GM21526 (cell line): ENCODE data around the gene JAZF1.

ENCODE experiments used
- ATAC-seq: cut with Tn5 transposase; IDR thresholded peaks from one replicate; pipeline ENCODE4 v1.9.1; 2021; ENCODE audit warnings: moderate library complexity; ENCODE audit not compliant: unreplicated experiment, low FRiP score

Gene JAZF1

GRCh38 chr7:27953777-27954176 lies 226.8 kb downstream of the JAZF1 start:
- no peak for ATAC-seq

GRCh38 chr7:27953361-27953760 lies 227.2 kb downstream of the JAZF1 start:
- ATAC-seq = no peak

DNA sequence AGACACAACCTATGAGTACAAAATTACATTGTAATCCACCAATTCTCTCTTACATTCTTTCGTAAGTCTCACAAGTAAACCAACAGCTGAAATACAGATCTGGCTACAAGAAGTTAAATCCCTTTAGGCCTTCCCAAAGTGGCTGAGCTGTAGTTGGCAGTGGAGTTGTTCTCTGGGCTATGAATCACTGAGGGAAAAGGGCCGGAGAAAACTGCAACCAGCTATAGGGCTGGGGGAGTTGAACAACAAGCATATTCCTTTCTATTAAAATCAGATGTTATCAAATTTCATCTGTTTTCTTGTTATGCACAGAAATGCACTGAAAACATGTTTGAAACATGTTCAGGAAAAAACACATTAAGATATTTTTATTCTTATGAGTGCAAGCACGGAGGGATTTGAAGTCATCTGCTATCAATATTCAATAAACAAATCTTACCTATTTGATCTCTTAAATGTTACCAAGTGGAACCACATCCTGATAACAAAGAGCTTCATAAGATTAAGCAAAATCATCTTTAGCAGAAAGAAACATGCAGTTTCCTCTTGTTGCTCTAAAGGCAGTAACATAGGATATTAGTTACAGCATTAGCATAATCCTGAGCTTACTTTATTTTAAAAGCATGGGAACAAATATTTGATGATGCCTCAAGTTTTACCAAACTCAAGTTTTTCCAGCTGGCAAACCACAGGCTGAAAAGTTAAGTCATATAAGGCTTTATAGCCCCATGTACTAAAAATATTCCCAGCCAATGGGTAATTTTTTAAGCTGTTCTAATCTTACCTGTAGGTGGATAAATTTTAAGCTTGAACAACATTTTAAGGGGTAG lies 227.9 kb downstream of the JAZF1 start:
- no peak for ATAC-seq

DNA sequence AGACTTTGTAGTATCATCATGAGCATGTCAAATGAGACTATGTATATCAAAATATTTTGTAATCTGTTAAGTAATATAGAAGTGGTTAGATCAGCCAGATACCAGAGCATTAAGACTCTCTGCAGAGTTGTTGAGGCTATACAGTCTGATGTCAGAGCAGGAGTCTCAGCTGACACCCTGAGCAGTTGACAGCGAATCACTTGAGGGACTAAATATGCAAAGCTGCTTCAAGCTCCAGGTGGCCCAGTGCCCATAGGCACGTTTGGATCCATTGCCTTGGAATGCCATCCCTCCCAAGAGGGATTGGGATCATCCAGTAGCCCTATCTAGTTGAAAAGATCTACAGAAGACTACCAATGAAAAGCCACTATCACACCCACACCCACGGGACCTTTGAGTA lies 230.5 kb downstream of the JAZF1 start:
- no peak for ATAC-seq

- no peak for ATAC-seq
Observed at GRCh38 chr7:27948861-27949260, 231.7 kb downstream of the JAZF1 start.

- no peak for ATAC-seq
Observed at GRCh38 chr7:27947586-27948278, 232.9 kb downstream of the JAZF1 start.

- no peak for ATAC-seq
Observed at GRCh38 chr7:27946351-27946750, 234.2 kb downstream of the JAZF1 start.

DNA sequence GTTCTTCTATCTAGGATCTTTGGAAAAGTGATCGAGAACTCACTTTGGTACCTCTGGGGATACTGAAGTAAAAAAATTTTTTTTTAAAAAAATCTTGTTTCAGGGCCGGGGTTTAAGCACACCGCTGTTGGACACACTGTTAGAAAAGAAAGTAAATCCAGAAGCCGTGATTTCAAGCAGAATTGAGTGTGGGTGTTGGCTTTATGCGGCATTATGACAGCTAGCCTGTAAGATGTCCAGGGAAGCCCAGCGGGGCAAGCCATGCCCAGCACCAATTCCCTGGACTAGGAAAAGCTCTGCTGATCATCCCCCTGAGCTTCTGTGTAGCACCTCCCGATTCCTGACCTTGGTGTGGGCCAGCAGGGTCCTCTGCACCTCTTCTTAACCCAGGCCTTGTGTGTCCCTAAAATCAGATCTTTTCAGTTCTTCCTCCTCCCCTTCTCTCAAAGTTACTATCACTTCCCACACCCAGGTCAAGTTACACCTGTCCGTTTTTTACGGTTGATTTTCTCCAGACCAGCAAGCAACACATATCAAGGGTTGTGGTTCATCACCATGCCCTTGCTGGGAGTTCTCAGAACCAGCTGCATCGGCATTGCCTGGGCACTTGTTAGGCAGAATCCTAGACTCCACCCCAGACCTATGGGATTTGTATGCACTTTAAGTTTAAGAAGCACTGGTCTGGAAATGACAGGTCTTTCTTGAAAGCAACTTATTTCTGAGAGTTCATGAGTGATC lies 235.4 kb downstream of the JAZF1 start:
- no peak for ATAC-seq

DNA sequence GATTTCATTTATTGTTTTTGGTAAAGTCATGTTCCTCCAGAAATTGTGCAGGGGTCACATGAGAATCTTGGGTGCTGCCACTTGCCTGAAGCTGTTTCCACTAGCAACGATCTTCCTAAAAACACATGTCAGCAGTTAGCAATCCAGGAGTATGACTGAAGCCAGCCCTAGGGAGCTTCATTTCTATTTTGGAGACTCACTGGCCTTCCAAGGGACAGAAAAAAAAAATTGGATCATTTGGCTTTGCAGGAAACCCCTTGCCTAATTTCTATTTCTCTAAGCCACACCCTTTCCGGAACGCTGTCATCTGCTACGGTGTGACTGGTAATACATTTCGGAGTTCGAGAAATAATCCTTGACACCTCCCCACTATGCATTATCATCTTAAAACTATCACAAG lies 236.0 kb downstream of the JAZF1 start:
- no peak for ATAC-seq

DNA sequence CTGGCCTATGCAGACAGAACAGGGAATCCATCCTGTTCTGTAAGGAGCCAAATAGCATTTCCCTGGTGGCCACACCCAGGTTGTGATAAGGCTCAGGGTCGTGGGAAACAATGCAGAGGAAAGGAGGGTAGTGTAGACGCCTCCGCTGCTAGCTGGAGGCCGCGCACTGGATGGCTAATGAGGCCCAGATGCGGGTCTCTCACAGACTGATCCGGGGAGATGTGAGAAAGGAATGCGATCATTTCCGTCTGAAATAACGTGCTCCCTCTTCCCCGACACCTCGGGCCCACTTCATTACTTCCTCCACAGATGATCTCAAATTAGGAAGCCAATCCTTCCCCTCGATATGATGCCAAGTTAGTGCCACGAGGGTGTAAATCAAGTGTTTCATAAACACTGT lies 237.4 kb downstream of the JAZF1 start:
- no peak for ATAC-seq

- no peak for ATAC-seq
Observed at GRCh38 chr7:27942711-27943110, 237.9 kb downstream of the JAZF1 start.

GRCh38 chr7:27941522-27941921 lies 239.1 kb downstream of the JAZF1 start:
- no peak for ATAC-seq

DNA sequence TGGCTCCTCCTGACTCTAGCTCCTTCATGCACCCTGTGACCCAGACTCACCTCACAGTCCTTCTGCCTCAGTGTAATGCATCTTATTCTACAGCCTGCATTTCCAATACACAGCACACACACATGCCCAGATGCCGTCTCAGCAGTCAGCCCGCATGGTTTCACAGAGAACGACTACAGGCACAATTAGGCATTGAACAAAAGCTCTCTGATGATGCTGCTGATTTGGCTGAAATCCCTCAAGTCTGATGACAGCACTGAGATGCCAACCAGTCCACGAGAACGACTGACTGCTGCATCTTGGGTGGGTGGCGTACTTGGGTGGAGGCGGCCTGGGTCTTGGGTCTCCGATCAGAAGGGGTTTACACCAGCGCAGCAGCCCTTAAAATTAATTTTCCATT lies 240.3 kb downstream of the JAZF1 start:
- no peak for ATAC-seq

DNA sequence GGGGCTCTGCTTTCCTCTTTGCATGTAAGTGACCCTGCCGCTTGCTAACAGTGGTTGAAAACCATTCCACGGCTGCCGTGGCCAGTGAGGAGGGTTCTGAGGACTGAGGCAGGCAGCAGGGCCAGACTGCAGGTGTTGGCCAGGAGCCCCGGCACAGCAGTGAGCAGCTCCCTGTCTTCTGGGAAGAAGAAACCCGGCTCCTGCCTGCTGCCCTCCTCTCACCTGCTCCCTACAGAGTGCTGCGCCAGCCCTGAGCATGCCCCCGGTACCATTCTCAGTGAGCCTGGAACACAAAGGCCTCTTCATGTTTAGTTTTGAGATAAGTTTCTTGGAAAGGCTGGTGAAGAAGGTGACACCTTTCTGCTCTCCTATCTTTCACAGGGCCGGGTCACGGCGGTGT lies 240.7 kb downstream of the JAZF1 start:
- no peak for ATAC-seq

GRCh38 chr7:27936768-27937102 lies 243.9 kb downstream of the JAZF1 start:
- no peak for ATAC-seq

- ATAC-seq = no peak
Observed at GRCh38 chr7:27936047-27936767, 244.4 kb downstream of the JAZF1 start.

DNA sequence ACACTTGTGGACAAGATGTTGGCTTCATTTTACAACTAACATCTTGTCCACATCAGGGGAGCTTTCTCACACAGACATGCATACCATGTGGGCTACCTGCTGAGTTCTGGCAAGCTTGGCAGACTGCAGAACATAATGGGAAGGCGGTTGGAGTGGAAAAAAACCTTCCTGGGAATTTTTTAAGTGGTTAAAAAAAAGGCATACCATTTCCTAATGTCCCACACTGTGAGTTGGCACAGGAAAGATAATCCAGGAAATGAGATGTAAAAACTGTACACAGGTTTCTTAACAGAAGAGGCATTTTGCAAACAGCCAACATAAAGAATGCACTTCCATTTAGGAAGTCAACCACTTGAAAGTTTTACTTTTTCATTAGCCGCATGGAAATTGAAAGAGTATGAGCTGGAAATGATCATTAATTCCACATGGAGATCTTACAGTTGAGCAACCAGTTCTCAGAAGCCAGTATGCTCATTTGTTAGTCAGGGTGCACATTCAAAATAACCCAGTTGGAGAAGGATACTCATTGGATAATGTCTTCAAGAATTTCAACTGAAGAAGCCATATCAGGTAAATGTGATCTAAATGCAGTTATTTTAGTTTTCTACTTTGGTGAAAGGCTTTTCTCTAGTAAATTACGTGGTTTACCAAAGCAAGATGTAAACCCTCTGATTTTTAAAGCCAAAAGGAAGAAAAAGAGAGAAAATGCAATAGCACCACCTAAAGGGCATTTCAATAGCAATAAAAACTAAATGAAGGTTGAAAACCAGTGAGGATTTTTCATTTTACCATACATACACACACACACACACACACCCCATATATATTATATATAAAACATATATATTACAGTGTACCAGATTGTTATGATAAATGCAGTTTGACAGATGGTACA lies 246.7 kb downstream of the JAZF1 start:
- ATAC-seq = no peak

DNA sequence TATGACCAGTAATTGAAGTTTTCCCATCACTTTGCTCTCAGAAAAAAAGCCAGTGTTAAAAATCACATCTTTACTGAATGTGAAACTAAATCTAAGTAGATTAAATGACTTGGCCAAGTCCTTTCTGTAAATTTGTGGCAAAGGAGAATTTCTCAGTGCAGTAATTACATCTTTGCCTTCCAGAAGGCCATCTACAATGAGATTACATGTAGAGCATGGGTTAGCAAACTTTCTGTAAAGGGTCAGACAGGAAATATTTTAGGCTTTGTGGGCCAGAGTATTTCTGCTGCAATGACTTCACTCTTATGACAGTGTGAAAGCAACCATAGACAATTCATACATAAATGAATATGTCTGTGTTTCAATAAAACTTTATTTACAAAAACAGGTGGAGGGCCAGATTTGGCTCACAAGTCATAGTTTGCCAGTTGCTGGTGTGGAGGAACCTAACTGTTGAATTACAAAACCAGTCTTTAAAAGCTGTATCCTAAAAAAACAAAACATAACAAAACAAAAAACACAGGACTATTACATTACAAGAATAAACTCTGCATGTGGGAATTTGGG lies 249.6 kb downstream of the JAZF1 start:
- ATAC-seq = no peak

DNA sequence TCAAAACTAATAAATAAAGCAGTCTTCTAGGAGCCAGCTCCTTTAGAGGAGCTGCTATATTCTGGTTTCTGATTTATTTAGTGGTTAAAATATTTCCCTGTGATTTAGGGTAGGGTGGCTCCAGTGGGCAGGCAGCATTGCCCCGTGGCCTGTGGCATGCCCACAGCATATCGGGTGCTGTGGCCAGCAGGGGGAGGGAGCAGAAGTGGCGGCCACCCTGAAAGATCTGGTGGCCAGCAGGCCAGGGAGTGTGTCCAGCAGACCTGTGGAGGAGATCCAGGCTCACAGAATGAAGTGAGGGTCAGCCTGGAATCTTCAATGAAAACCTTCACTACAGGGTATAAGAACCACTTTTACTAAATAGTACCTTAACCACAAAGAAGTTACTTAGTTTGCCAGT lies 251.5 kb downstream of the JAZF1 start:
- no peak for ATAC-seq

GRCh38 chr7:27928001-27928400 lies 252.6 kb downstream of the JAZF1 start:
- ATAC-seq = no peak
